Measurements from ENCODE around the gene MYO1F.
"Not testable (repeated sequence)": the region's sequence is repeated elsewhere in the genome, so short reads cannot be mapped to it uniquely, and the experiment has no call there.

The MYO1F gene

GRCh38 chr19:8600064-8600463 lies 22.8 kb upstream of the MYO1F start:
- no peak for DNase-seq (ENCODE audit: low read depth)

- no peak for DNase-seq (ENCODE audit: low read depth)
Measured at GRCh38 chr19:8596168-8596567, 18.9 kb upstream of the MYO1F start.

- no peak for DNase-seq (ENCODE audit: low read depth)
Measured at GRCh38 chr19:8595651-8596050, 18.4 kb upstream of the MYO1F start.

- DNase-seq (ENCODE audit: low read depth), result no peak
Measured at GRCh38 chr19:8593931-8594330, 16.7 kb upstream of the MYO1F start.

GRCh38 chr19:8592231-8593009 lies 15.2 kb upstream of the MYO1F start:
- DNase-seq (ENCODE audit: low read depth), result peak; percentile 71

GRCh38 chr19:8589177-8589714 lies 12.0 kb upstream of the MYO1F start:
- no peak for DNase-seq (ENCODE audit: low read depth)

GRCh38 chr19:8585894-8586750 lies 8.9 kb upstream of the MYO1F start:
- DNase-seq (ENCODE audit: low read depth), result no peak

GRCh38 chr19:8584965-8585893 lies 8.0 kb upstream of the MYO1F start:
- no peak for DNase-seq (ENCODE audit: low read depth)

- peak; percentile 30 for DNase-seq (ENCODE audit: low read depth)
Measured at GRCh38 chr19:8580710-8581281, 3.6 kb upstream of the MYO1F start.

GRCh38 chr19:8578642-8579265 lies 1.5 kb upstream of the MYO1F start:
- DNase-seq (ENCODE audit: low read depth), result peak; percentile 30

GRCh38 chr19:8577741-8578140 lies 499 bp upstream of the MYO1F start:
- no peak for DNase-seq (ENCODE audit: low read depth)

GRCh38 chr19:8576273-8576993 lies 809 bp downstream of the MYO1F start:
- DNase-seq (ENCODE audit: low read depth), result no peak

GRCh38 chr19:8575467-8575997 lies 1.7 kb downstream of the MYO1F start:
- DNase-seq (ENCODE audit: low read depth), result no peak

GRCh38 chr19:8574619-8574922 lies 2.7 kb downstream of the MYO1F start:
- not testable (repeated sequence) for DNase-seq (ENCODE audit: low read depth)

- DNase-seq (ENCODE audit: low read depth), result no peak
Measured at GRCh38 chr19:8573316-8573715, 3.9 kb downstream of the MYO1F start.

GRCh38 chr19:8571006-8571411 lies 6.2 kb downstream of the MYO1F start:
- DNase-seq (ENCODE audit: low read depth), result peak; percentile 44

- DNase-seq (ENCODE audit: low read depth), result peak; percentile 86
Measured at GRCh38 chr19:8569066-8569771, 8.0 kb downstream of the MYO1F start.

GRCh38 chr19:8567522-8568172 lies 9.6 kb downstream of the MYO1F start:
- no peak for DNase-seq (ENCODE audit: low read depth)

- no peak for DNase-seq (ENCODE audit: low read depth)
Measured at GRCh38 chr19:8566855-8567254, 10.4 kb downstream of the MYO1F start.
